Dendritic cell treated with granulocyte-macrophage colony-stimulating factor and Interleukin-4, amounts not matched to agents 40 ng/mL and 50 ng/mL, for 4 days (primary cell): ENCODE results near the gene AFG1L.
"Not testable (repeated sequence)": the region's sequence is repeated elsewhere in the genome, so short reads cannot be mapped to it uniquely, and the experiment has no call there.

Experiments
- H3K27ac Mint-ChIP-seq: one replicate; pipeline ENCODE4 v1.8.0; 2022; ENCODE audit warnings: mild to moderate bottlenecking, mixed read lengths
- H3K27me3 Mint-ChIP-seq: one replicate; pipeline ENCODE4 v1.8.0; 2022; ENCODE audit warnings: mild to moderate bottlenecking, mixed read lengths
- H3K36me3 Mint-ChIP-seq: one replicate; pipeline ENCODE4 v1.8.0; 2022; ENCODE audit warnings: low read depth, mixed read lengths
- H3K4me1 Mint-ChIP-seq: one replicate; pipeline ENCODE4 v1.8.0; 2022; ENCODE audit warnings: low read depth, mixed read lengths
- H3K4me3 Mint-ChIP-seq: one replicate; pipeline ENCODE4 v1.8.0; 2022; ENCODE audit warnings: mild to moderate bottlenecking, moderate library complexity, mixed read lengths
- H3K9me3 Mint-ChIP-seq: one replicate; pipeline ENCODE4 v1.8.0; 2022; ENCODE audit warnings: mixed read lengths
- intact Hi-C: fragments of 100-400 bp; cut with micrococcal nuclease; formaldehyde crosslinking; loops from one replicate; pipeline ENCODE4 v1.15.0; 2022

Gene AFG1L

DNA sequence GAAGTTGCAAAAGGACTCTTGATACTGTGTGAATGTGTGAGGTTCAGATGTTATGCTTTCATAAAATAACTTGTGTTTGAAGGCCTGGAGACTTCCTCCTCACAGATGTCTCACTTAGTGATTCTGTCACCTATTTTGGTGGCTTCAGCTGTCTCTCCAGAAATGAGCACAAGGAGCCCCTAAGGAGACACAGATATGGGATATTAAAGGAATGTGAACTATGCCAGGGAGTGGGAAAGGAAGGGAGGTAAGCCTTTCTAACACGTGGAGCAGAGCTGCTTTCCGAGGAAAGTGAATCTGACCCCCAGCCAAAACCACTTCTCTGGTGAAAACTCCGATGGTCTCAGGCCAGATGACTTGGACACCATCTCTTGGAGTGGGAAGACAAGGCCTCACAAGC is 255.4 kb downstream of the AFG1L start:
- Mint-ChIP-seq H3K9me3 (no peaks in the 10 kb centered on the region), H3K36me3 (no peaks in the 10 kb centered on the region), H3K4me3 (no peak overlapping the region), H3K27ac (no peak overlapping the region), H3K4me1 (peaks cover 29% of the 10 kb centered on the region), H3K27me3 (peaks cover 4% of the 10 kb centered on the region)
- intact Hi-C loops = no loop called here

DNA sequence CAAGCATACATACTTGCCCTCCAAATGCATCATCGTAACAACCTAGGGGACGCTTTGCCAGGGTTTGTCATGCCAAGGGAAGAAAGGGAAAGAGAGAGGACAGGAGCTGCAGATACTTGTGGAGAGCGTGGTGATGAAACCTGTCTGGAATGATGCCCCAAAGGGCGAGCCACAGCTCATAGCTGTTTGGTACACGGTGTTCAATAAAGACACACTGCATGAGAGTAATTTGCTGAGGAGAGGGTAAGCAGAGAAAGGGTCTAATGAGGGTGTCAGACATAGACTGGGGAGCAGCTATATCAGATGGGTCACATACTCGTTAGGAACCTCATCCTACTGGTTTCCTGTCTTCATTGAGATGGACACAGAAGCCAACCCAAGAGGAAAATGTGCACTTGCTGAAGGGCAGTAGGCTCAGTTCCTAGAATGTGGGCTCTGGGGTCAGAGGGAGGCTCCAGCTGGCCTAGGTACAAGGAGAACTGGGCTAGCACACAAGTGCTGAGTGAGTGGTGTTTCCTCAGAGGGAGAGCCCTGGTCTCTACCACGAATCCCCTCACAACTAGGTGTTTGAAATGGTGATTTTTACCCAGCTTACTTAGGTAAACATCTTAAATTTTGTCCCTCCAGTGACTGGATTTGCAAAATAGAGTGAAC is 260.7 kb downstream of the AFG1L start:
- H3K27ac Mint-ChIP-seq = no peak overlapping the region
- intact Hi-C loops = loop anchor here (5.0 kb wide), 2 partner anchors 282 to 342 kb away; no protein-coding TSS in a partner anchor
- H3K4me3 Mint-ChIP-seq = no peak overlapping the region
- H3K36me3 Mint-ChIP-seq = no peaks in the 10 kb centered on the region
- H3K4me1 Mint-ChIP-seq = peaks cover 30% of the 10 kb centered on the region
- no peaks in the 10 kb centered on the region for H3K9me3 Mint-ChIP-seq
- H3K27me3 Mint-ChIP-seq = peaks cover 12% of the 10 kb centered on the region

DNA sequence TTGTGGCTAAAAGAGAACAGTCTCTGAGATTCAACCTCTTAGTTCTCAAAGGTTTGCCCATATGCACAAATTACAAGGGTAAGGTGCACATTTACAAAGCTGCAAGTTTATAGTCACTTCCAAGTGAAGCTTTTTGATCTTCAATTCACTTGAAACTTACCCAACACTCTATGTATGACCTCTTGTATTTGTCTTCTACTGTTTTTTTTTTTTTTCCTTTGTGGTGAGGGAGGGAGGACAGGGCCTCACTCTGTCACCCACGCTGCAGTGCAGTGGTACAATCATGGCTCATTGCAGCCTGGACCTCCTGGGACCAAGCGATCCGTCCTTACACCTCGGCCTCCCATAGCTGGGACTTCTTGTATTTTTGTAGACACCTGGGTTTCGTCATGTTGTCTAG is 261.4 kb downstream of the AFG1L start:
- no peak overlapping the region for H3K4me3 Mint-ChIP-seq
- intact Hi-C loops = loop anchor here (5.0 kb wide), 2 partner anchors 281 to 341 kb away; no protein-coding TSS in a partner anchor
- H3K27me3 Mint-ChIP-seq = peaks cover 12% of the 10 kb centered on the region
- no peak overlapping the region for H3K27ac Mint-ChIP-seq
- H3K9me3 Mint-ChIP-seq = no peaks in the 10 kb centered on the region
- H3K36me3 Mint-ChIP-seq = no peaks in the 10 kb centered on the region
- H3K4me1 Mint-ChIP-seq = peaks cover 30% of the 10 kb centered on the region

DNA sequence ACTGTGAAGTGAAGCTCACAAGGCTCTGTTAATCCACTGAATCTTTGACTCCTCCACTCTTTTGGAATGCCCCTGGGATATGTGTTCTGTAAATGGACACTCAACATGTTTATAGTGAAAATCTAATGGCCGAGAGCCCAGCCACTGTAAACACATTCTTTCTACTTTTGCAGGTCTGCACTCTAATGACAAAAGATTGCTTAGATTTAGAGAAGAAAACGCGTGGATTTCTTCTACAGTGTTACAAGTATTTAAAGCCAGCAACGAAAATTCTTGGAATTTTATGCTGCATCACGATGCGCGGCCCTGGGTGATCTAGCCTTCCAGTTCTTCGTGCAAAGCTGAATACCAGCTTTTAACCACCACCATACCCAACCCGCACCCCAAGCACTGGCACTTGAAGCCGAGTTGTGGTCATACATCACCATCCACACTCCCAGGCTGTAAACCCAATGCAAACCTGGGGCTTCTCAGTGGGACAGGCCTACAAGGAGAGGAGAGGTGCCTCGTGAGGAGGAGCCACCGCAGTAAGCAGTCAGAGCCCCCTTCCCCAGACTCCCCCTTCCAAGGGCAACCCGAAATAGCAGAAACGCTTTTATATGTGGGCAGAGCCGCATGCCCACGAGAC is 262.1 kb downstream of the AFG1L start:
- H3K27me3 Mint-ChIP-seq = peaks cover 14% of the 10 kb centered on the region
- peak overlapping the region; percentile 93 for H3K27ac Mint-ChIP-seq

DNA sequence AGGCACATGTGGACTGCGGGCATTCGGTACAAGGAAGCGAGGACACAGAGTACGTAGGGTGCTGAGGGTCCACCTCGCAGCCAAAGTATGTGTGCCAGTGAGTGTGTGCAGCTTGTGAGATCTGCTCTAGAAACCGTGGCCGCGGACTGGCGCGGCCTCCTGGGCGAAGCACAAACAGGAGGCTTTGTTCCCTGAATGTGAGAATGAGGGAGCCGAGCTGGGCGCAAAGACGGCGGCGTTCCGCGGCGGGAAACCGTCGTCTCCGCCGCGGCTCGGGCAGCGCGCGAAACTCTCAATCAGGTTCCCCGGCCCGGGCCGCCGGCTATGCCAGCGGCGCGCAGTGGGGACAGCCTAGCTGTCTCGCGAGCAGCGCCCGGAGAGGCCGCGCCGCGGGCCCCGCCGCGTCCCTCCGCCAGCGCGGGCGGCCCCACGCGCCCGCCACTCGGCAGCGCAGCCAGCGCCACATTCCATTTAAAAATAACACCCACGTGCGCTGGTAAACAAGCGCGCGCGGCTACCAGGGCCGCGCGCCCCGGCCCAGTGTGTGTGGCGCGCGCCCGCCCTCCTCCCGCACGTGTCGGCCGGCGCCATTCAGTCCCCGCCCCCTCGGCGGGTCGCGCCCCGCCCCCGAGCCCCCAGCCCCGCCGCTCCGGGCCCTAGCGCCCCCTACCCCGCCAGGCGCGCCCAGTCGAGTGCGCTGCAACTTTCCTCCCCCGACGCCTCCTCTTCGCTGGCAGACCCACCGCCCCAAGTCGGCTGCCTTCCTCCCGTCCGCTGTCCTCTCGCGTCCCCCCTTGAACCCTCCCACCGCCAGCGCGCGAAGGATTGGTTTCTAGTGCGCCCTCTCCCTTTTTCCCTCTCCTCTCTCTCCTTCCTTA is 262.9 kb downstream of the AFG1L start:
- Mint-ChIP-seq H3K4me1 (peaks cover 37% of the 10 kb centered on the region), H3K27me3 (peaks cover 14% of the 10 kb centered on the region), H3K27ac (peak overlapping the region; percentile 93), H3K4me3 (peak overlapping the region; percentile 87), H3K36me3 (peaks cover 12% of the 10 kb centered on the region), H3K9me3 (no peaks in the 10 kb centered on the region)
- intact Hi-C loops = loop anchor here (2.0 to 5.0 kb wide), 5 partner anchors 65 to 825 kb away; partner anchors contain the start of genes CD164, CEP57L1 and SESN1

More for the DNA sequence above, 262.1 kb downstream of the AFG1L start:
- intact Hi-C loops = loop anchor here (5.0 kb wide), 2 partner anchors 280 to 340 kb away; no protein-coding TSS in a partner anchor
- Mint-ChIP-seq H3K4me1 (peaks cover 36% of the 10 kb centered on the region), H3K36me3 (peaks cover 6% of the 10 kb centered on the region), H3K9me3 (no peaks in the 10 kb centered on the region), H3K4me3 (peak overlapping the region; percentile 87)

DNA sequence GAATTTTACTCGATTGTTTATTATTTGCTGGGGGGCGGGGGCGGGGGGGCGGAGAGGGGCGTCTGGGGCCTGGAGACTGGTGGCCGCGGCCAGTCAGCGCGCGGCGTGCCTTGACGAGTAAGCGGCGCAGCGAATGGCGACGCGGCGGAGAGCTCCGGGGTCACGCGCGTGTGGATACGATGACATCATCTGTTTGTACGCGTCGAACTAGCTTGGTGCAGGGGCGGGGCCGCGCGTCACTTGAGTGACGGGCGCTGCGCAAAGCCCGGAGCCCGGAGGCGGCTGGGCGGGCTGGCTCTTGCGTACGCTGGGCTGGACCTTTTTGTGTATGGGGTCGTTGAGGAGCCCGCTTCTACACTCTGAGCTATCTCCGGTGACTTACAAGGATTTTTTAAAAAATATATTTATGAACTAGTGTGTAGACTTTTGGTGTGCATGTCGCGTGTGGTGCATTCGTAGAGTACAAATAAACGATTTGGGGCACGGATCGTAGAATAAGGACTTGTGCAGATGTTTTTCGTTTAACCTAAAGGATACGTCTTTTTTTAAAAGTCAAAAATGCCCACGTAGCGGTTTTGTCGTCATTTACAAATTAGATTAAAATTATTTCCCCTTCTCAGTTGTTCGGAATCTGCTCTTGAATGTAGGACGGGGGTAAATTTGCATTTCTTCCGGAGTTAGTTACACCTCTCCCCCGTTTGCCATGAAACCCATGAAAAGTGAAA is 263.7 kb downstream of the AFG1L start:
- peaks cover 18% of the 10 kb centered on the region for H3K36me3 Mint-ChIP-seq
- peaks cover 40% of the 10 kb centered on the region for H3K4me1 Mint-ChIP-seq
- intact Hi-C loops = loop anchor here (2.0 to 5.0 kb wide), 5 partner anchors 64 to 824 kb away; partner anchors contain the start of genes CD164, CEP57L1 and SESN1
- H3K27me3 Mint-ChIP-seq = peaks cover 14% of the 10 kb centered on the region
- H3K9me3 Mint-ChIP-seq = no peaks in the 10 kb centered on the region
- peak overlapping the region; percentile 87 for H3K4me3 Mint-ChIP-seq
- peak overlapping the region; percentile 93 for H3K27ac Mint-ChIP-seq

DNA sequence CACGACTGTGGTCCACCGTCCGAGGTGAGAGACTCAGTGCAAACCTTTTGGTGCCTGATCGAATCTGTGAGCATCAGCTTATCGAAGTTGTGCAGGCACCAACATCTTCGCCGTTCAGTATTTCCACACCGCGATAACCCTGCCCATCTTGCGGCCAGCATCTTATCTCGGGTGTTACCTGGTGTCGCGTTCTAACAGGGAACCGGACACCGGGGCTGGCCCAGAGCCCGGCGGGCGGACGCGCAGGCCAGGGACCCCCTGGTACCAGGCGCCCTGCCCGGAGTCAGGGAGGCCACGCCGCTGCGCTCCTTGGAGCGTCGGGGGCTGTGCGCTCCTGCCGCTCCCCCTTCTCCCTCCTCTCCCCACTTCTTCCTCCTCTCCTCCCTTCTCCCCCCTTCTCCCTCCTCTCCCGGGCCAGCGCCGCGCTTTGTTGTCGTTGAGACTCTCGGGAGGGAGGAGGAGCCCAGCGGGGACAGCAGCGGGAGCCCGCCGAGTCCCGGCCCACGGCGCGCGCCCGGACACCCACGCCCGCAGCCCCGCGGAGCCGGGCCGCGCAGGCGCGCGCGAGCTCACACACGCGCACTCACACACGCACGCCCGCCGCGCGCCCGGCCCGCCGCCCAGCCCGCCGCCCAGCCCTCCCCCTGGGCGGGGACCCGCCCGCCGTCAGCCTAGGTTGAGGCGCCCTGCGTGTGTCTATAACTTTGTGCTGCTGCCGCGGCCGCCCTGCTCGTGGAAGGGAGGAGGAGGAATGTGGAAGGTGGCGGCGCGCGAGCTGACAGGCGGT is 264.4 kb downstream of the AFG1L start:
- peak overlapping the region; percentile 87 for H3K4me3 Mint-ChIP-seq
- peaks cover 14% of the 10 kb centered on the region for H3K27me3 Mint-ChIP-seq
- intact Hi-C loops = loop anchor here (2.0 to 5.0 kb wide), 5 partner anchors 64 to 824 kb away; partner anchors contain the start of genes CD164, CEP57L1 and SESN1
- H3K4me1 Mint-ChIP-seq = peaks cover 42% of the 10 kb centered on the region
- no peaks in the 10 kb centered on the region for H3K9me3 Mint-ChIP-seq
- peak overlapping the region; percentile 93 for H3K27ac Mint-ChIP-seq
- H3K36me3 Mint-ChIP-seq = peaks cover 18% of the 10 kb centered on the region

DNA sequence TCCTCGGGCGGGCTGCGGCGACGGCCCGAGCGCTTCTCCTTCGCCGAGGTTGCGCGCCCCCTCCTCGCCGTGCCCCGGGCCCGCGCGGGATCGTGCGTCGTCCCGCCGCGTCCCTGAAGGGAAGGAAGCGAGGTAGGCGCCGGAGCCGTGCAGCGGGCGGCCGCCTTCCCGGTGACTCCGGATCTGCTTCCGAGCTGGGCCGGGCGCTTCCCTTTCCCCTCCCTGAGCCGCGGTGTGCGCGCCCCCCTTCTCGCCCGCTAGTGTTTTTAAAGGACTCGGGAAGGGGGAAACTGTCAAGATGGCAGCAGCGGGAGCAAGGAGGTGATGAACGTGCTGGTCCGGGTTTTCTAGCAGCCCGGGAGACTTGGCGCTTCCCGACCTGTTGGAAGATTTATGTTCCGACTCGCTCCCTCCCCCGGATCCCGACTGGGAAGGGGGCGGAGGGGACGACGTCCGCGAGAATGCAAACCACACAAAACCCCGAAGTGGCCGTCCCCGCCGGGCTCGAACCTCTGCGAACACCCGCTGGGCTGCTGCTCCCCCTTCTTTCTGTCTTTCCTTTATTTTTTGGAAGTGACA is 265.1 kb downstream of the AFG1L start:
- H3K4me3 Mint-ChIP-seq = peak overlapping the region; percentile 87

DNA sequence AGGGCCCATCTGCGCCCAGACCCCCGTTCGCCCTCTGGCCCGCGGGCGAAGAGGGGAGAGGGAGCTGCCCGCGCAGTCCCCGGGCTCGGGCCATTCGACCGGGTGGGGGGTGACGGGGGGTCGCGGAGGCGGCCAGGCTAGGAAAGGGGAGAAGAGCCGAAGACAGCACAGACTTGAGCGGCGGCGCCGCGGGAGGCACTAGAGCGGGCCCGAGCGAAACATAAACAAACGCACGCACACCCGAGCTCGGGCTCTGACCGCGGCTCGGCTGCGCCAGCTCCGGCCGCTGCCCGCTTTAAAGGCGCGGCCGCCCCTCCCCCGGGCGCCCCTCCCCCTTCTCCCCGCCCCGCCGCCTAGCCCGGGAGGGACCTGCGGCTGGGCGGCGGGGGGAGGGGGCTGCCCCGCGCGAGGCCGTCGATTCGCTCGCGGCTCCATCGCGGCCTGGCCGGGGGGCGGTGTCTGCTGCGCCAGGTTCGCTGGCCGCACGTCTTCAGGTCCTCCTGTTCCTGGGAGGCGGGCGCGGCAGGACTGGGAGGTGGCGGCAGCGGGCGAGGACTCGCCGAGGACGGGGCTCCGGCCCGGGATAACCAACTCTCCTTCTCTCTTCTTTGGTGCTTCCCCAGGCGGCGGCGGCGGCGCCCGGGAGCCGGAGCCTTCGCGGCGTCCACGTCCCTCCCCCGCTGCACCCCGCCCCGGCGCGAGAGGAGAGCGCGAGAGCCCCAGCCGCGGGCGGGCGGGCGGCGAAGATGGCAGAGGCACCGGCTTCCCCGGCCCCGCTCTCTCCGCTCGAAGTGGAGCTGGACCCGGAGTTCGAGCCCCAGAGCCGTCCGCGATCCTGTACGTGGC is 265.8 kb downstream of the AFG1L start, which contains the start of gene FOXO3:
FOXO3 (plus strand) TSS at position 455 of the 846 bp plus-strand sequence; CDS start at position 747, 292 bp downstream.
- intact Hi-C loops = no loop called here
- peaks cover 55% of the 10 kb centered on the region for H3K4me1 Mint-ChIP-seq
- H3K27ac Mint-ChIP-seq = peak within 1 kb of the TSS; percentile 93
- H3K27me3 Mint-ChIP-seq = peaks cover 14% of the 10 kb centered on the region
- no peaks in the 10 kb centered on the region for H3K9me3 Mint-ChIP-seq
- peaks cover 18% of the 10 kb centered on the region for H3K36me3 Mint-ChIP-seq
- H3K4me3 Mint-ChIP-seq = peak within 1 kb of the TSS; percentile 89

More for the DNA sequence above, 265.1 kb downstream of the AFG1L start:
- no peaks in the 10 kb centered on the region for H3K9me3 Mint-ChIP-seq
- peak overlapping the region; percentile 93 for H3K27ac Mint-ChIP-seq
- intact Hi-C loops = loop anchor here (2.0 to 5.0 kb wide), 5 partner anchors 63 to 823 kb away; partner anchors contain the start of genes CD164, CEP57L1 and SESN1
- peaks cover 49% of the 10 kb centered on the region for H3K4me1 Mint-ChIP-seq
- H3K27me3 Mint-ChIP-seq = peaks cover 14% of the 10 kb centered on the region
- H3K36me3 Mint-ChIP-seq = peaks cover 18% of the 10 kb centered on the region

DNA sequence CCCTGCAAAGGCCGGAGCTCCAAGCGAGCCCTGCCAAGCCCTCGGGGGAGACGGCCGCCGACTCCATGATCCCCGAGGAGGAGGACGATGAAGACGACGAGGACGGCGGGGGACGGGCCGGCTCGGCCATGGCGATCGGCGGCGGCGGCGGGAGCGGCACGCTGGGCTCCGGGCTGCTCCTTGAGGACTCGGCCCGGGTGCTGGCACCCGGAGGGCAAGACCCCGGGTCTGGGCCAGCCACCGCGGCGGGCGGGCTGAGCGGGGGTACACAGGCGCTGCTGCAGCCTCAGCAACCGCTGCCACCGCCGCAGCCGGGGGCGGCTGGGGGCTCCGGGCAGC is 266.4 kb downstream of the AFG1L start:
- Mint-ChIP-seq H3K27ac (peak overlapping the region; percentile 93), H3K36me3 (peaks cover 18% of the 10 kb centered on the region), H3K4me1 (peaks cover 58% of the 10 kb centered on the region), H3K4me3 (peak overlapping the region; percentile 89), H3K27me3 (peaks cover 14% of the 10 kb centered on the region)
- intact Hi-C loops, H3K9me3 Mint-ChIP-seq: not testable (repeated sequence)

DNA sequence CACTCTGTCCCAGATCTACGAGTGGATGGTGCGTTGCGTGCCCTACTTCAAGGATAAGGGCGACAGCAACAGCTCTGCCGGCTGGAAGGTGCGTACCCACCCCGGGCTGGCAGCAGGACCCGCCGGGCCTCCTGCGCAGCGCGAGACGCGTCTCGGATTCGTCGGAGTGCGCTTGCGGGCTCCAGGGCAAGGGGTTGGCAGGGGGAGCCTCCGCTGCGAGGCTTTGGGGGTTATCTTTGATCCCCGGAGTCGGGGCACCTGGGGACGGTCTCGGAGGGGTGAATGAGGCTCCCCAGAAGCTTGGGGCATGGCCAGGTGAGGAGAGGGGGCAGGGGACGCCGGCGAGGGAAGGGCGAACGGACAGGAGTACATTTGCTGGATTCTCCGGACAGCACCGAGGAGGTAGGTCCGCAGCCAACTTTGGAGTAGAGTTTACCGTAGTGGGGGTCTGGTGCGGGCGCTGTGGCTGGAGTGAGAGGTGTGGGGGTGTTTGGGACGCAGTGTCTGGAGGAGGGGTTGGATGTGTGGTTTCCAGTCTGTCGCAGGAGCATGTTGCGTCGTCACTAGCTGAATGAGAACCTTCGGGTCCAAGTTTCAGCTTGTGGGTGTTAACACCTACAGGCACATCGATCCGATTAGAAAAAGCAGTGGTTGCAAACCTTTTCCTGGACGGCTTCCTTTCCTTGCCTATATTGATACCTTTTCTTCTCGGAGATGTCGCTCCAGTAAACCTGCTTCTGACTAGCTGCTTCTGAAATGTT is 267.1 kb downstream of the AFG1L start:
- H3K9me3 Mint-ChIP-seq = no peaks in the 10 kb centered on the region
- intact Hi-C loops = no loop called here
- peaks cover 8% of the 10 kb centered on the region for H3K27me3 Mint-ChIP-seq
- H3K4me3 Mint-ChIP-seq = peak overlapping the region; percentile 89
- H3K36me3 Mint-ChIP-seq = peaks cover 18% of the 10 kb centered on the region
- peak overlapping the region; percentile 93 for H3K27ac Mint-ChIP-seq
- H3K4me1 Mint-ChIP-seq = peaks cover 58% of the 10 kb centered on the region
